GM06990 (cell line): ENCODE results near the gene MYO5B.
"Not testable (repeated sequence)": the region's sequence is repeated elsewhere in the genome, so short reads cannot be mapped to it uniquely, and the experiment has no call there.

Experiments used
- DNase-seq: peaks from one replicate; pipeline ENCODE4 v3.0.0-alpha.2; 2011; ENCODE audit not compliant: insufficient read length; ENCODE audit errors: extremely low read depth
- H3K27me3 ChIP-seq: replicated peaks from 2 replicates; pipeline ENCODE4 v1.6.0; 2011; ENCODE audit warnings: low read length; ENCODE audit not compliant: control insufficient read depth, insufficient read depth
- H3K36me3 ChIP-seq: 2 replicates; pipeline ENCODE4 v1.5.1; 2011; ENCODE audit warnings: low read length; ENCODE audit not compliant: control insufficient read depth, insufficient read depth
- H3K4me3 ChIP-seq: replicated peaks from 2 replicates; pipeline ENCODE4 v1.5.1; 2011; ENCODE audit warnings: low read depth, mild to moderate bottlenecking, control low read depth, low read length
- CTCF ChIP-seq: IDR thresholded peaks from 2 replicates; pipeline ENCODE4 v1.5.1; 2011; ENCODE audit warnings: low read length, control low read depth, mild to moderate bottlenecking, inconsistent platforms; ENCODE audit not compliant: insufficient read depth, poor library complexity, severe bottlenecking

The MYO5B gene

GRCh38 chr18:49811151-49811938 is 383.6 kb downstream of the MYO5B start:
- H3K36me3 ChIP-seq, result no peaks in the 10 kb centered on the region
- no peak for TF ChIP-seq CTCF
- no peak overlapping the region for H3K4me3 ChIP-seq
- H3K27me3 ChIP-seq, result no peaks in the 10 kb centered on the region
- no peak for DNase-seq

- H3K4me3 ChIP-seq, DNase-seq, H3K27me3 ChIP-seq, H3K36me3 ChIP-seq: not testable (repeated sequence)
Observed at GRCh38 chr18:49808553-49809191, 386.3 kb downstream of the MYO5B start.

- no peak for DNase-seq
- H3K36me3 ChIP-seq, result no peaks in the 10 kb centered on the region
- no peak overlapping the region for H3K4me3 ChIP-seq
- TF ChIP-seq CTCF, result no peak
- no peaks in the 10 kb centered on the region for H3K27me3 ChIP-seq
Observed at GRCh38 chr18:49804096-49804495, 390.9 kb downstream of the MYO5B start.

- TF ChIP-seq CTCF, result no peak
- no peaks in the 10 kb centered on the region for H3K36me3 ChIP-seq
- no peak overlapping the region for H3K4me3 ChIP-seq
- H3K27me3 ChIP-seq, result no peaks in the 10 kb centered on the region
- no peak for DNase-seq
Observed at GRCh38 chr18:49802623-49803022, 392.3 kb downstream of the MYO5B start.

GRCh38 chr18:49800491-49800890 is 394.5 kb downstream of the MYO5B start:
- not testable (repeated sequence) for DNase-seq, H3K4me3 ChIP-seq, H3K36me3 ChIP-seq, H3K27me3 ChIP-seq

GRCh38 chr18:49799806-49800205 is 395.1 kb downstream of the MYO5B start:
- not testable (repeated sequence) for H3K4me3 ChIP-seq, DNase-seq, H3K27me3 ChIP-seq, H3K36me3 ChIP-seq

- no peak overlapping the region for H3K4me3 ChIP-seq
- DNase-seq, result no peak
- TF ChIP-seq CTCF, result no peak
- no peaks in the 10 kb centered on the region for H3K27me3 ChIP-seq
- H3K36me3 ChIP-seq, result no peaks in the 10 kb centered on the region
Observed at GRCh38 chr18:49798001-49798400, 396.9 kb downstream of the MYO5B start.
